Urothelium cell line (cell line): Measurements from ENCODE around the gene PRRC2C.
"Not testable (repeated sequence)": the region's sequence is repeated elsewhere in the genome, so short reads cannot be mapped to it uniquely, and the experiment has no call there.

ENCODE experiments used
- DNase-seq: peaks from one replicate; pipeline ENCODE4 v3.0.0; 2011; ENCODE audit warnings: low spot score, mixed read lengths
- FAIRE-seq: peaks from 2 replicates; lab custom pipeline; 2011; peaks lifted over from hg19 to GRCh38; lab: Jason Lieb, UNC

Gene PRRC2C

GRCh38 chr1:171581766-171582165 lies 96.4 kb downstream of the PRRC2C start:
- no peak for FAIRE-seq
- DNase-seq = no peak

GRCh38 chr1:171582589-171582988 lies 97.3 kb downstream of the PRRC2C start:
- FAIRE-seq = no peak
- no peak for DNase-seq

- FAIRE-seq = no peak
- no peak for DNase-seq
Measured at GRCh38 chr1:171583591-171584201, 98.4 kb downstream of the PRRC2C start.

GRCh38 chr1:171585715-171586114 lies 100.4 kb downstream of the PRRC2C start:
- FAIRE-seq = no peak
- DNase-seq = no peak

GRCh38 chr1:171588230-171588629 lies 102.9 kb downstream of the PRRC2C start:
- no peak for DNase-seq
- FAIRE-seq = no peak

GRCh38 chr1:171590022-171590421 lies 104.7 kb downstream of the PRRC2C start:
- DNase-seq (no peak), FAIRE-seq (no peak)

GRCh38 chr1:171595324-171595723 lies 110.0 kb downstream of the PRRC2C start:
- no peak for DNase-seq
- FAIRE-seq = no peak

- FAIRE-seq = no peak
- no peak for DNase-seq
Measured at GRCh38 chr1:171596119-171596518, 110.8 kb downstream of the PRRC2C start.

GRCh38 chr1:171596705-171597104 lies 111.4 kb downstream of the PRRC2C start:
- no peak for FAIRE-seq
- no peak for DNase-seq

- no peak for FAIRE-seq
- DNase-seq = no peak
Measured at GRCh38 chr1:171597203-171597602, 111.9 kb downstream of the PRRC2C start.

GRCh38 chr1:171600310-171600709 lies 115.0 kb downstream of the PRRC2C start:
- FAIRE-seq = not testable (repeated sequence)

GRCh38 chr1:171600862-171601261 lies 115.5 kb downstream of the PRRC2C start:
- DNase-seq (no peak), FAIRE-seq (no peak)

More at GRCh38 chr1:171600310-171600709, 115.0 kb downstream of the PRRC2C start:
- DNase-seq = not testable (repeated sequence)

GRCh38 chr1:171603042-171603441 lies 117.7 kb downstream of the PRRC2C start:
- DNase-seq, FAIRE-seq: not testable (repeated sequence)

- DNase-seq (no peak), FAIRE-seq (no peak)
Measured at GRCh38 chr1:171606402-171606941, 121.1 kb downstream of the PRRC2C start.

GRCh38 chr1:171610385-171610784 lies 125.1 kb downstream of the PRRC2C start:
- DNase-seq (no peak), FAIRE-seq (peak; percentile 40)

GRCh38 chr1:171611306-171611705 lies 126.0 kb downstream of the PRRC2C start:
- no peak for DNase-seq
- FAIRE-seq = no peak

GRCh38 chr1:171613282-171613681 lies 128.0 kb downstream of the PRRC2C start:
- DNase-seq (no peak), FAIRE-seq (no peak)

GRCh38 chr1:171615122-171615906 lies 130.0 kb downstream of the PRRC2C start:
- not testable (repeated sequence) for FAIRE-seq, DNase-seq

GRCh38 chr1:171616586-171616985 lies 131.3 kb downstream of the PRRC2C start:
- no peak for DNase-seq
- no peak for FAIRE-seq

- no peak for DNase-seq
- no peak for FAIRE-seq
Measured at GRCh38 chr1:171622152-171622462, 136.8 kb downstream of the PRRC2C start, which contains the start of gene MYOCOS. Gene MYOCOS (plus strand): TSS chr1:171622243. CDS start chr1:171623884, 1,641 bp downstream.

- FAIRE-seq (no peak), DNase-seq (no peak)
Measured at GRCh38 chr1:171623651-171624331, 138.5 kb downstream of the PRRC2C start.
